Endodermal cell (in vitro differentiated cells): ENCODE data around the gene CDK5RAP3. TPM values are rescaled to one million over a fixed set of nuclear protein-coding genes. Genes with fewer than 3 reads are reported as not detected.

Experiments used
- DNase-seq: peaks from one replicate; pipeline ENCODE4 v3.0.0-alpha.2; 2017
- H3K27ac ChIP-seq: 2 replicates; pipeline ENCODE4 v1.5.1; 2013; ENCODE audit warnings: mild to moderate bottlenecking, low read depth, low read length, moderate library complexity
- H3K27me3 ChIP-seq: 2 replicates; pipeline ENCODE4 v1.6.1; 2013; ENCODE audit warnings: mild to moderate bottlenecking, low read length, moderate library complexity; ENCODE audit not compliant: insufficient read depth, control insufficient read depth, poor library complexity, severe bottlenecking
- H3K36me3 ChIP-seq: 2 replicates; pipeline ENCODE4 v1.7.0; 2013; ENCODE audit warnings: mild to moderate bottlenecking, low read length, moderate library complexity; ENCODE audit not compliant: control insufficient read depth, insufficient read depth
- H3K4me1 ChIP-seq: one replicate; pipeline ENCODE4 v1.7.0; 2013; ENCODE audit warnings: low read length; ENCODE audit not compliant: control insufficient read depth, insufficient read depth
- H3K4me3 ChIP-seq: 2 replicates; pipeline ENCODE4 v1.5.1; 2013; ENCODE audit warnings: mild to moderate bottlenecking, low read length, moderate library complexity
- H3K9ac ChIP-seq: 2 replicates; pipeline ENCODE4 v1.6.1; 2013; ENCODE audit warnings: mild to moderate bottlenecking, low read length, moderate library complexity; ENCODE audit not compliant: poor library complexity, severe bottlenecking; ENCODE audit errors: extremely low read depth
- H3K9me3 ChIP-seq: 2 replicates; pipeline ENCODE4 v1.6.1; 2013; ENCODE audit warnings: mild to moderate bottlenecking, low read length, moderate library complexity; ENCODE audit not compliant: control insufficient read depth
- H3K27ac Mint-ChIP-seq: 2 replicates; pipeline ENCODE4 v1.8.0; 2020; ENCODE audit warnings: mixed read lengths
- H3K27me3 Mint-ChIP-seq: 2 replicates; pipeline ENCODE4 v1.8.0; 2021; ENCODE audit warnings: mild to moderate bottlenecking, mixed read lengths; ENCODE audit not compliant: insufficient read depth
- H3K36me3 Mint-ChIP-seq: 2 replicates; pipeline ENCODE4 v1.8.0; 2020; ENCODE audit warnings: low read depth, mixed read lengths
- H3K4me1 Mint-ChIP-seq: 2 replicates; pipeline ENCODE4 v1.8.0; 2020; ENCODE audit warnings: mixed read lengths
- H3K4me3 Mint-ChIP-seq: 2 replicates; pipeline ENCODE4 v1.8.0; 2020; ENCODE audit warnings: mild to moderate bottlenecking, moderate library complexity, mixed read lengths
- H3K9me3 Mint-ChIP-seq: 2 replicates; pipeline ENCODE4 v1.8.0; 2020; ENCODE audit warnings: mild to moderate bottlenecking, mixed read lengths
- WGBS, 2 experiments: methylation state at CpG; one replicate each; pipeline versions ENCODE4 v1.1.5 to v1.1.7; 2013; ENCODE audit warnings: missing lambda C conversion rate in 2 of 2, mixed read lengths in 1 of 2; ENCODE audit not compliant: insufficient coverage in 1 of 2, insufficient read length in 1 of 2; 5-methylcytosine and 5-hydroxymethylcytosine counted together
- total RNA-seq, 2 donors: library from RNA; stranded (reverse); fragmentation: NEBNext Ultra II Directional in 1 of 2; extraction: Animal tissue kit (Norgen Biotek cat#: 25700) in 1 of 2; gene quantifications; 2 replicates in 1 of 2; 3 replicates in 1 of 2; pipeline ENCODE4 v1.2.1, GENCODE V29; 2021
- TF ChIP-seq, protein P1 (sequence below): fragments of 200-600 bp; sonication (generic); conservative IDR thresholded peaks from 2 replicates; pipeline ENCODE4 v1.5.0; 2021; ENCODE audit warnings: antibody characterized with exemption, mild to moderate bottlenecking

The CDK5RAP3 gene
- total RNA-seq, 2 donors from 2014 or later, result 171 to 198 TPM

GRCh38 chr17:47990962-47991731 lies 20.2 kb downstream of the CDK5RAP3 start:
- Mint-ChIP-seq H3K9me3 (no peaks in the 10 kb centered on the region), H3K4me3 (no peak overlapping the region), H3K27me3 (no peaks in the 10 kb centered on the region), H3K36me3 (no peaks in the 10 kb centered on the region), H3K27ac (no peak overlapping the region), H3K4me1 (peaks cover 49% of the 10 kb centered on the region)
- Histone ChIP-seq H3K4me1 (peaks cover 23% of the 10 kb centered on the region), H3K4me3 (no peak overlapping the region), H3K9me3 (no peaks in the 10 kb centered on the region), H3K9ac (no peak overlapping the region), H3K27me3 (no peaks in the 10 kb centered on the region), H3K36me3 (no peaks in the 10 kb centered on the region), H3K27ac (peak overlapping the region; percentile 93)
- WGBS, 2 experiments, result 39 to 58% methylated on average over 6 to 14 of the region's 14 CpGs
- peak; percentile 77 for DNase-seq
- TF ChIP-seq, protein P1, sequence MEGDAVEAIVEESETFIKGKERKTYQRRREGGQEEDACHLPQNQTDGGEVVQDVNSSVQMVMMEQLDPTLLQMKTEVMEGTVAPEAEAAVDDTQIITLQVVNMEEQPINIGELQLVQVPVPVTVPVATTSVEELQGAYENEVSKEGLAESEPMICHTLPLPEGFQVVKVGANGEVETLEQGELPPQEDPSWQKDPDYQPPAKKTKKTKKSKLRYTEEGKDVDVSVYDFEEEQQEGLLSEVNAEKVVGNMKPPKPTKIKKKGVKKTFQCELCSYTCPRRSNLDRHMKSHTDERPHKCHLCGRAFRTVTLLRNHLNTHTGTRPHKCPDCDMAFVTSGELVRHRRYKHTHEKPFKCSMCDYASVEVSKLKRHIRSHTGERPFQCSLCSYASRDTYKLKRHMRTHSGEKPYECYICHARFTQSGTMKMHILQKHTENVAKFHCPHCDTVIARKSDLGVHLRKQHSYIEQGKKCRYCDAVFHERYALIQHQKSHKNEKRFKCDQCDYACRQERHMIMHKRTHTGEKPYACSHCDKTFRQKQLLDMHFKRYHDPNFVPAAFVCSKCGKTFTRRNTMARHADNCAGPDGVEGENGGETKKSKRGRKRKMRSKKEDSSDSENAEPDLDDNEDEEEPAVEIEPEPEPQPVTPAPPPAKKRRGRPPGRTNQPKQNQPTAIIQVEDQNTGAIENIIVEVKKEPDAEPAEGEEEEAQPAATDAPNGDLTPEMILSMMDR, result no peak

- Histone ChIP-seq H3K36me3 (no peaks in the 10 kb centered on the region), H3K4me3 (no peak overlapping the region), H3K9ac (no peak overlapping the region), H3K27ac (peak overlapping the region; percentile 63), H3K4me1 (peaks cover 23% of the 10 kb centered on the region), H3K9me3 (no peaks in the 10 kb centered on the region), H3K27me3 (no peaks in the 10 kb centered on the region)
- Mint-ChIP-seq H3K4me3 (no peak overlapping the region), H3K27ac (no peak overlapping the region), H3K9me3 (no peaks in the 10 kb centered on the region), H3K36me3 (no peaks in the 10 kb centered on the region), H3K27me3 (no peaks in the 10 kb centered on the region), H3K4me1 (peaks cover 52% of the 10 kb centered on the region)
- TF ChIP-seq, protein P1, result no peak
- WGBS, 2 experiments, result 89 to 94% methylated on average over 3 to 4 of the region's 4 CpGs
- DNase-seq, result no peak
These were observed 21.3 kb downstream of the CDK5RAP3 start for GRCh38 chr17:47992216-47992615.

GRCh38 chr17:47993031-47993564 lies 22.2 kb downstream of the CDK5RAP3 start:
- Mint-ChIP-seq H3K36me3 (no peaks in the 10 kb centered on the region), H3K27ac (no peak overlapping the region), H3K4me1 (peaks cover 46% of the 10 kb centered on the region), H3K9me3 (no peaks in the 10 kb centered on the region), H3K27me3 (no peaks in the 10 kb centered on the region), H3K4me3 (no peak overlapping the region)
- DNase-seq, result no peak
- Histone ChIP-seq H3K4me3 (no peak overlapping the region), H3K36me3 (no peaks in the 10 kb centered on the region), H3K9me3 (no peaks in the 10 kb centered on the region), H3K27me3 (no peaks in the 10 kb centered on the region), H3K9ac (no peak overlapping the region), H3K27ac (peak overlapping the region; percentile 60), H3K4me1 (peaks cover 23% of the 10 kb centered on the region)
- WGBS, 2 experiments, result 83 to 94% methylated on average over 2 to 8 of the region's 9 CpGs
- TF ChIP-seq, protein P1, result no peak
